ENCODE results near the gene EPHA8.

Gene EPHA8

DNA sequence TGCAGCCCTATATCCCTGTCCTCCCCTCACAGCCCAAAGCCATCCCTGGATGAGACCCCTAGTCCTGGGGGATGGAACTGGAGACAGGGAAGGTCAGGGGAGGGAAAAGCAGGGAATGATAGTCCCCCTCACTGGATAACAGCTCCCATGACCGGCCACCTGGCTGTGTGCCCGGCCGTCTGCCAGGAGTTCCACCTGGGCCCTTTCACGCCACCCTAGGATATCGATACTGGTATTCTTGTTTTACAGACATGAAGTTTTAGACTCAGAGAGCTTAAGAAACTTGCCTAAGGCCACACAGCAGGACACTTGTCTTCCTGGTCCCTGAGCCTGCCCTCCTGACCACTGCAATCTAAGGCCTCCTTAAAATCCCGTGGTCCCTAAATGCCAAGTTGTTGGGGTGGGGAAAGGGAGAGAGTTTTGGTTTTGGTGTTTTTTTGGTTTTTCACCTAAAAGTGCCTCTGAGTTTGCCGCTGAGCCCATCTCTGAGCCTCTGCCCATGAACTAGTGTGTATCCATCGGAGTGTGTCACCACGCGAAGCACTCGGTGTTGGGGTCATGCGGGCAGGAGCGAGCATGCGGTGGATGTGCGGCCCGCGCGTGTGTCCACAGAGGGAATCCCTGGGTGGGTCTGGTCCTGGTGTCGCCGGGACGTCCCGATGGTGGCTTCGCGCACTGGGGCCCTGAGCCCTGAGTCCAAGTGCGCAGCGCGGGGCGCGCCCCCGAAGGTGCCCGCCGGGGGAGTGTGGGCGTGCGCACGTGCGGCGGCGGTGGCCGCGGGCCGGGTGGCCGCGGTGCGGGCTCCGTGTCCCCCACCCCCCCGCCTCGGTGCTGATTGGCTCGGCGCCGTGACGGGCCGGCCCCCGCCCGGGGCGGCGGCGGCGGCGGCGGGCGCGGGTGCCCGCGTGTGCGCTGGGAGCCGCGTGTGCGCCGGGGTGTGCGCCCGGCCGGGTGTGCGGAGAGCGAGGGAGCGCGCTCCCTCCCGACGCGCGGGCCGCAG lies at the start of gene EPHA8:
Gene EPHA8 (plus strand): TSS at position 906 of the 1,000 bp plus-strand sequence. CDS start 147 bp downstream, outside the sequence.
- H3K4me1 ChIP-seq (ENCODE audit: insufficient read depth, low read length) = peaks cover 15% of the 10 kb centered on the region
- H3K36me3 ChIP-seq (ENCODE audit: insufficient read depth, low read length) = no peaks in the 10 kb centered on the region
- H3K27me3 ChIP-seq (ENCODE audit: insufficient read depth, low read length) = peaks cover 85% of the 10 kb centered on the region
- H2AFZ ChIP-seq (ENCODE audit: low read depth, low read length) = no peak within 1 kb of the TSS
- H3K9me3 ChIP-seq (ENCODE audit: low read length) = no peaks in the 10 kb centered on the region
- H3K4me3 ChIP-seq (ENCODE audit: low read length) = peak within 1 kb of the TSS; percentile 30

DNA sequence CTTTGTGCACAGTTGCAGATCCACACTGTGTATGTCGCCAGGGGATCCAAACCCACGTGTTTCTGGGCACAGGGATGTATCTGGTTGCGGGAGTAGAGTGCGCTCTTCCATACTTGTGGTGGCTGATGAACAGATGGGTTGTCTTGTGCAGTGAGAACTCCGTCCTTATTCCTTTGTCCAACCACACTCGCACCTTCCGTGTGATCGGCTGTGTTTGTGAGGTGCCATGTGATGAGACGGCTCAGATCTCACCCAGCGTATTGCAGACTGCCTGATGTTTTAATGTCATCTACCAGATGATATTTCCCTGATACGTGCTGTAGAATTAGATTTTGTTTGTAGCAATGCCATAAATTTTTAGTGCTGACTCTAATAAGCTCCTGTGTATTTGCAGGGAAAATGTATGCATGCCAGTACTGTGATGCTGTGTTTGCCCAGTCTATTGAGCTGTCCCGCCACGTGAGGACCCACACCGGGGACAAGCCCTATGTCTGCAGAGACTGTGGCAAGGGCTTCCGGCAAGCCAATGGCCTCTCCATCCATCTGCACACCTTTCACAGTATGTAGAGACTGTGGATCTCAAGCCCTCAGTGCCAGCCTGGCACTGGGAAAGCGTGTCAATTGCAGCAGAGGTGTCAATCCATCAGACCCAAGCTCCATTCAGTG lies 46.2 kb upstream of the EPHA8 start:
- H3K4me3 ChIP-seq (ENCODE audit: low read length) = no peak overlapping the region
- H3K27me3 ChIP-seq (ENCODE audit: insufficient read depth, low read length) = no peaks in the 10 kb centered on the region
- H2AFZ ChIP-seq (ENCODE audit: low read depth, low read length) = no peak overlapping the region
- peaks cover 88% of the 10 kb centered on the region for H3K36me3 ChIP-seq (ENCODE audit: insufficient read depth, low read length)
- no peaks in the 10 kb centered on the region for H3K4me1 ChIP-seq (ENCODE audit: insufficient read depth, low read length)
- H3K9me3 ChIP-seq (ENCODE audit: low read length) = no peaks in the 10 kb centered on the region

DNA sequence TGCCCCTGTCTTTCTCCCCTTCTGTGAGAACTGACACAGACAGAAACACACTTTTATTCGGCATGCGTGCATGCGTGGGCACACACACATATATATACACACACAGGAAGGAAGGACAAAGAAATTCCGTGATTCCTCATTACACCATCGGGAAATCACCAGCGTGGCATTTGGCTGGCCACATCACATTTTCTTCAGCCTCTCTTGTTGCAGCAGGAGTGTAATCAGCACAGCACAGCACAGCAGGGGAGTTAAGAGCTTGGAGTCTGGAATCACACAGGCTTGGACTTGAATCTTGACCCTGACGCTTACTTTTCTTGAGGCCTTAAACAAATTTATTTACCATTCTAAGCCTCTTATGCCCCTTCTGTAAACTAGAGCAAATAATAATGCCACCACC lies 45.3 kb upstream of the EPHA8 start:
- Histone ChIP-seq H2AFZ (ENCODE audit: low read depth, low read length) (no peak overlapping the region), H3K4me1 (ENCODE audit: insufficient read depth, low read length) (no peaks in the 10 kb centered on the region), H3K27me3 (ENCODE audit: insufficient read depth, low read length) (no peaks in the 10 kb centered on the region), H3K4me3 (ENCODE audit: low read length) (no peak overlapping the region), H3K36me3 (ENCODE audit: insufficient read depth, low read length) (peaks cover 85% of the 10 kb centered on the region), H3K9me3 (ENCODE audit: low read length) (no peaks in the 10 kb centered on the region)

DNA sequence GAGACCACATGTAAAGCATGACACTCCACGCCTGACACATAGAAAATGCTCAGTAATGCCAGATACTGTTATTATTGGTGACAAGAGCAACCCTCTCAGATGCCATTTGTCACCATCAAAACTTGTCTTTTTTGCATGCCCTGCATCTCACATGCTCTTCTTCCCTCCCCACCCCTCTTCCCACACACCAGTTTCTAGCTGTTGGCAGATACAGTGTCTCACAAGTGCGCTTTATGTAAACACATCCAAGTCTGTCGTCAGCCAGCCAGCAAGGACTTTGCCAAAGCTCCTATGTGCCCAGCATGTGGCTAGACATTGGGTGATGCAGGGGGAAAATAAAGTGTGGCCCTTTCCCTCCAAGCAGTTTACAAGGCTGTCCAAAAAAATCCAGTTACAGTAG lies 44.9 kb upstream of the EPHA8 start:
- H3K4me1 ChIP-seq (ENCODE audit: insufficient read depth, low read length) = no peaks in the 10 kb centered on the region
- no peaks in the 10 kb centered on the region for H3K9me3 ChIP-seq (ENCODE audit: low read length)
- H3K4me3 ChIP-seq (ENCODE audit: low read length) = no peak overlapping the region
- H3K27me3 ChIP-seq (ENCODE audit: insufficient read depth, low read length) = no peaks in the 10 kb centered on the region
- H3K36me3 ChIP-seq (ENCODE audit: insufficient read depth, low read length) = peaks cover 84% of the 10 kb centered on the region
- no peak overlapping the region for H2AFZ ChIP-seq (ENCODE audit: low read depth, low read length)

DNA sequence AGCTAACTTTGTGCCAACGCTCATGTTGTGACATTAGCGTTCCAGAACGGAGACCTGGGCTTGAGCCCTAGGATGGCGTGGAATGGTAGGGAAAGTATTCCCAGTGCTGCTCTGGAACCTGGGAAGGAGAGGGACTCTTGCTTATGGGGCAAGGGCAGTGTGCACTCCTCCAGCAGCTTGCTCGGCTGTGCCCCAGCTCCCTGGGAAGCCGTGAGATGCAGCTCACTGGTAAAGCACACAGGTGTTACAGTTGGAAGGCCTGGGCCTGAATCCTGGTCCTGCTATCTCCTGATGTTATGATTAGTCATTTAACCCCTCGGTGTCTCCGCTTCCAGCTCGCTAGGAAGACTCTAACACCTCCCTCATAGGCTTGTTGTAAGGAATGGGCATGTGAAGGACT lies 42.4 kb upstream of the EPHA8 start:
- Histone ChIP-seq H3K4me1 (ENCODE audit: insufficient read depth, low read length) (no peaks in the 10 kb centered on the region), H3K27me3 (ENCODE audit: insufficient read depth, low read length) (no peaks in the 10 kb centered on the region), H3K9me3 (ENCODE audit: low read length) (no peaks in the 10 kb centered on the region), H2AFZ (ENCODE audit: low read depth, low read length) (no peak overlapping the region), H3K4me3 (ENCODE audit: low read length) (no peak overlapping the region), H3K36me3 (ENCODE audit: insufficient read depth, low read length) (peaks cover 87% of the 10 kb centered on the region)

DNA sequence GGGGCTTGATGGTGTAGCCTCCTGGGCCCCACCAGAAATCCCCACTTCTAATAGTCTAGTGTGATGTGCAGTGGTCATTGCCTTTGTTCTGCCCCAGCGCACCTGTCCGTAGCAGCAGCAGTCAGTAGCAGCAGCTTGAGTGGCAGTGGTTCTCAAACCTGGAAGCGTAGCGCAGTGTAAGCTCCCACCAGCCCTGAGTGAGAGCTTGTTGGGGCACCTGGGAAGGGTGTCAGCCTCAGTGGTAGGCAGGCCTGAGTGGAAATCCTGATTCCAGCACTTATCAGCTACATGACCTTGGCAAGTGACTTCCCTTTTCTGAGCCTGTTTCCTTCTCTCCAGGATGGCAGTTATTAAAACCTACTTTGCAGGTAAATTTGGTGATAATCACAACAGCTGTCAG lies 41.6 kb upstream of the EPHA8 start:
- no peaks in the 10 kb centered on the region for H3K4me1 ChIP-seq (ENCODE audit: insufficient read depth, low read length)
- peaks cover 88% of the 10 kb centered on the region for H3K36me3 ChIP-seq (ENCODE audit: insufficient read depth, low read length)
- no peaks in the 10 kb centered on the region for H3K27me3 ChIP-seq (ENCODE audit: insufficient read depth, low read length)
- no peak overlapping the region for H2AFZ ChIP-seq (ENCODE audit: low read depth, low read length)
- no peak overlapping the region for H3K4me3 ChIP-seq (ENCODE audit: low read length)
- H3K9me3 ChIP-seq (ENCODE audit: low read length) = no peaks in the 10 kb centered on the region

DNA sequence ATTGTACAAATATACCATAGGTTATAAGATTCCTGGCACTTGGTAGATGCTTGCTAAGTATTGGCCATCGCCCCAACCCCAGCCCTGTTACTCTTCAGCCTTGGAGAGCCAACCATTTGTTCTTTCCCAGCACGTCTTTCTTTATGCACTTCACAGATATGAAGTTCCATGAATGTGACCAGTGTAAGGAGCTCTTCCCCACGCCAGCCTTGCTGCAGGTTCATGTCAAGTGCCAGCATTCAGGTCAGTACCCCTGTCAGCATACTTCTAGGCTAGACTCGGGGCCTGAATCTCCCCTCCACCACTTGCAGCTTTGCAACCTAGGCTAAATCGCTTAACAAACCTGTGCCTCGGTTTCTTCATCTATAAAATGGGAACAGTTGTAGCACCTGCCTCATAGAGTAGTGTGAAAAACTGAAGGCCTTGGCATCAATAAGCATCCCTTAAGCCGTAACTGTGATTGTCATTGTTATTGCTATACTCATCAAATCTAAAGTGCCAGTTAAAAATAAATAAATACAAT lies 41.0 kb upstream of the EPHA8 start:
- Histone ChIP-seq H2AFZ (ENCODE audit: low read depth, low read length) (no peak overlapping the region), H3K4me3 (ENCODE audit: low read length) (no peak overlapping the region), H3K36me3 (ENCODE audit: insufficient read depth, low read length) (peaks cover 82% of the 10 kb centered on the region), H3K27me3 (ENCODE audit: insufficient read depth, low read length) (no peaks in the 10 kb centered on the region), H3K9me3 (ENCODE audit: low read length) (no peaks in the 10 kb centered on the region), H3K4me1 (ENCODE audit: insufficient read depth, low read length) (no peaks in the 10 kb centered on the region)

DNA sequence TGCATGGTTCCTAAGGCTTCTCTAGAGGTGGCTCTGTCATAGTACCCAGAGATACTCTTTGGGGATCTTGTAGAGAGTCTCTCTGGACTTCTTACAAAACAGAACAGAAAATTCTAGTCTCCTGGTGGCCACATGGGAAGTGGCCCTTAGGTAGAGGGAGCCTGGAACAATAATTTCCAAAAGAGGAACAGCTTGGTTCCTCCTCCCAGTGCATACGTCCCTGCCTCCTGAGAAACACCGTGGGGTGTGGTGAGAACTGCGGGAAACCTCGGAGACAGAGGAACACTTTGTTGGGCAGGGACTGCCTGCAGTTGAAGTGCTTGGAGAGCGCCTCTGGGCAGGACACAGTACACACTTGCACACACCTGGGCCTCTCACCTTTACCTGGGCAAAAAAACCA lies 38.8 kb upstream of the EPHA8 start:
- no peaks in the 10 kb centered on the region for H3K9me3 ChIP-seq (ENCODE audit: low read length)
- peaks cover 69% of the 10 kb centered on the region for H3K36me3 ChIP-seq (ENCODE audit: insufficient read depth, low read length)
- no peak overlapping the region for H2AFZ ChIP-seq (ENCODE audit: low read depth, low read length)
- H3K4me1 ChIP-seq (ENCODE audit: insufficient read depth, low read length) = no peaks in the 10 kb centered on the region
- H3K27me3 ChIP-seq (ENCODE audit: insufficient read depth, low read length) = no peaks in the 10 kb centered on the region
- no peak overlapping the region for H3K4me3 ChIP-seq (ENCODE audit: low read length)

DNA sequence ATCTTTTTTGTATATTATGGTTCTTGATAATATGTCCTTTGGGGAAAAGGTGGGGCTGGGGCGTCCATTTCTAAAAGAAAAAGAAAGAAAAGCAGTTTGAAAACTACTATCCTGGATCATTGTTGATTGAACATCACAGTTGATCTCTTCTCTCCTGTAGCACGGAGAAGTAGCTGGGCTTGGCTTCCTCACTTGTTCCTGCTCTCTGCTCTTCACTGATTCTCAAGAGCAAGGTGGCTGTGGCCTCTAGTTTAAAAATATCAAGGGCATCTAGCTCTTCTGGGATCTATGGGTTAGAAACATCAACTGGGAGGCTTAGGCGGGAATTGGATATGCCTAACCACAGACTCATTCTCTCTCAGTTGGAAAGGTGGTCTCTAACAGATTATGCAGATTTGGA lies 38.1 kb upstream of the EPHA8 start:
- peaks cover 62% of the 10 kb centered on the region for H3K36me3 ChIP-seq (ENCODE audit: insufficient read depth, low read length)
- H3K4me3 ChIP-seq (ENCODE audit: low read length) = no peak overlapping the region
- H3K9me3 ChIP-seq (ENCODE audit: low read length) = no peaks in the 10 kb centered on the region
- H3K4me1 ChIP-seq (ENCODE audit: insufficient read depth, low read length) = no peaks in the 10 kb centered on the region
- no peaks in the 10 kb centered on the region for H3K27me3 ChIP-seq (ENCODE audit: insufficient read depth, low read length)
- no peak overlapping the region for H2AFZ ChIP-seq (ENCODE audit: low read depth, low read length)

DNA sequence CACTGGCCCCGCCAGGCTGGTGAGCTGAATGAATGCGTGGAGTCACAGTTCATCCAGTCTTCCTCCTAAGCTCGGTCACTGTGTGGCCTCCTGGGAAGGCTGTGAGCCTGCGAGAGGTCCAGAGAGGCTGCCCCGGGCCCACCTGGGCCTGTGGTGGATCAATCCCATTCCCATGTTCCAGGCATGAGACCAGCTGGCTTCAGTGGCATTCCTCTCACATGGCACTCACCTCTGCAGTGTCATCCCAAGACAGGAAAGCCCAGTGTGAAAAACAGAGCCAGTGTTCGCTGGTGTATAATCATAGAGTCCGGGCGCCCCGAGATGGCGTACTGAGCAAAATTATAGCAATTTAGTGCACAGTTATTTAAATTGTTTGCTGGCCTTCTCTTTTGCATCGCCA lies 37.6 kb upstream of the EPHA8 start:
- peaks cover 58% of the 10 kb centered on the region for H3K36me3 ChIP-seq (ENCODE audit: insufficient read depth, low read length)
- no peak overlapping the region for H2AFZ ChIP-seq (ENCODE audit: low read depth, low read length)
- H3K4me3 ChIP-seq (ENCODE audit: low read length) = no peak overlapping the region
- no peaks in the 10 kb centered on the region for H3K9me3 ChIP-seq (ENCODE audit: low read length)
- no peaks in the 10 kb centered on the region for H3K27me3 ChIP-seq (ENCODE audit: insufficient read depth, low read length)
- no peaks in the 10 kb centered on the region for H3K4me1 ChIP-seq (ENCODE audit: insufficient read depth, low read length)

DNA sequence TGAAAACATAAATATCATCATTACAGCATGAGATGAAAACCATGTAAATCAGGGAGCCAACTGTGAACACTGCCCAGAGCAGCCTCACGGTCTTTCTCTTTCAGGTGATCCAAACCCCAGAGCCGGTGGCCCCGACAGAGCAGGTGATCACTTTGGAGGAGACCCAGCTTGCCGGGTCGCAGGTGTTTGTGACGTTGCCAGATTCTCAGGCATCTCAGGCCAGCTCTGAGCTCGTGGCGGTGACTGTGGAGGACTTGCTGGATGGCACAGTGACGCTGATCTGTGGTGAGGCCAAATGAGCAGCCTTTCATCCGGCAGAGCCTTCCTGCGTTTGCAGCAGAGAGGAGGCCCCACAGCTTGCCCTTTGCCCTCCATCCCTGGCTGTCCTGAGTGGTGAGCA lies 37.2 kb upstream of the EPHA8 start:
- Histone ChIP-seq H2AFZ (ENCODE audit: low read depth, low read length) (no peak overlapping the region), H3K36me3 (ENCODE audit: insufficient read depth, low read length) (peaks cover 55% of the 10 kb centered on the region), H3K4me1 (ENCODE audit: insufficient read depth, low read length) (no peaks in the 10 kb centered on the region), H3K27me3 (ENCODE audit: insufficient read depth, low read length) (no peaks in the 10 kb centered on the region), H3K4me3 (ENCODE audit: low read length) (no peak overlapping the region), H3K9me3 (ENCODE audit: low read length) (no peaks in the 10 kb centered on the region)

DNA sequence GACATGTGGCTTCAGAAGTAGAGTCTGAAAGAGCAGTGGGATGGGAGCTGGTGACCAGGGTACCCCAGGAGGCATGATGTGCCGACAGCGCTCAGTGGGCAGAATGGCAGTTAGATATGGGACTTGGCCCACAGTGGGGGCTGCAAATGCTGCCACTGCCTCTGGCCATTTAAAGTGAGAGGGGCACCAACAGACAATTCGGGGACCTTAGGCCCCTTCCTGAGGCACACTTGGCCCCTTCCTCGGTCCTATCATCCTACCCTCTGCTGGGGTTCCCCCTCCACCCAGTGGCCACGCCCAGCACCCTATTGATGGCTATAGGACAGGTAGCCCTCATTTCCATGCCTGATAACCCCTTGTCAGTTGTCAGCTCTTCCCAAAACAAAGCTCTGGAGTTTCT lies 36.6 kb upstream of the EPHA8 start:
- H3K36me3 ChIP-seq (ENCODE audit: insufficient read depth, low read length) = peaks cover 50% of the 10 kb centered on the region
- H3K4me3 ChIP-seq (ENCODE audit: low read length) = no peak overlapping the region
- no peak overlapping the region for H2AFZ ChIP-seq (ENCODE audit: low read depth, low read length)
- H3K4me1 ChIP-seq (ENCODE audit: insufficient read depth, low read length) = no peaks in the 10 kb centered on the region
- no peaks in the 10 kb centered on the region for H3K27me3 ChIP-seq (ENCODE audit: insufficient read depth, low read length)
- no peaks in the 10 kb centered on the region for H3K9me3 ChIP-seq (ENCODE audit: low read length)

DNA sequence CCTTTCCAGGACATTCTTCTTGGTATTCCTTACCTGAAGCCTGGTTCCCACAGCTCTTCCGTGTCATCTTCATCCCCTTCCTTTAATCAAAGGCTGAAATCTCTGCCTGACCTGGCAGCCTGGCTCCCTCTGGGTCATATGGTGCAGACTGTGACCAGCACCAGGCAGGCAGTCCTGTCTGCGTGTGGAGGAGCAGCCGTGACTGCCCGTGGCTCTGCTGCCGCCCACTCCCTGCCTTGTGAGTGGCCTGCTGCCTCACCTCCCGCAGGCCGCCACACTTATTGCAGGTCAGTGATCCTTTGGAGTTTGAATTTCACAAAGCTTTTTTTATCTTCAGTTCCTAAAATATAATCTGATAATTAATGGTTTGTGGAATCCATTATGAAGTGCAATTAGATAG lies 36.2 kb upstream of the EPHA8 start:
- H3K27me3 ChIP-seq (ENCODE audit: insufficient read depth, low read length) = no peaks in the 10 kb centered on the region
- H3K9me3 ChIP-seq (ENCODE audit: low read length) = no peaks in the 10 kb centered on the region
- H3K4me3 ChIP-seq (ENCODE audit: low read length) = no peak overlapping the region
- H3K4me1 ChIP-seq (ENCODE audit: insufficient read depth, low read length) = no peaks in the 10 kb centered on the region
- H3K36me3 ChIP-seq (ENCODE audit: insufficient read depth, low read length) = peaks cover 46% of the 10 kb centered on the region
- no peak overlapping the region for H2AFZ ChIP-seq (ENCODE audit: low read depth, low read length)
